ENCODE measurements around the gene SHC2. TPM values are rescaled to one million over a fixed set of nuclear protein-coding genes. Genes with fewer than 3 reads are reported as not detected.
A peak's percentile ranks its signal among the peaks of the same experiment; 100 is the strongest.

The SHC2 gene
- total RNA-seq, 1 experiment from 2014 or later, result 6.7 TPM

- CTCF ChIA-PET, result no interaction called here
- Histone ChIP-seq H3K9me3 (ENCODE audit: control insufficient read depth, insufficient read depth, low read depth, low read length) (no peaks in the 10 kb centered on the region), H3K27me3 (ENCODE audit: control insufficient read depth, insufficient read depth, low read length) (no peaks in the 10 kb centered on the region), H3K27ac (ENCODE audit: low read length) (no peak overlapping the region), H3K4me3 (ENCODE audit: low read depth in 2 of 2, low read length in 2 of 2) (no peak overlapping the region), H3K4me1 (ENCODE audit: control insufficient read depth, insufficient read depth, low read length) (peaks cover 16% of the 10 kb centered on the region; the same call in 1 of the 2 replicates), H3K36me3 (ENCODE audit: control insufficient read depth, insufficient read depth, low read length) (no peaks in the 10 kb centered on the region)
- no TSS peak for BruUV-seq (replicated peaks)
- in situ Hi-C loops (cut with HindIII; ENCODE audit: low pct_unique_long_range_greater_than_20kb, low sequenced_read_pairs), result no loop called here
- POLR2A ChIA-PET, result no interaction called here
- no peak for ATAC-seq
- intact Hi-C loops (cut with micrococcal nuclease; ENCODE audit: unreplicated experiment), result no loop called here
- no peak for DNase-seq (ENCODE audit: low read depth, low spot score)
- TF ChIP-seq, protein P1, sequence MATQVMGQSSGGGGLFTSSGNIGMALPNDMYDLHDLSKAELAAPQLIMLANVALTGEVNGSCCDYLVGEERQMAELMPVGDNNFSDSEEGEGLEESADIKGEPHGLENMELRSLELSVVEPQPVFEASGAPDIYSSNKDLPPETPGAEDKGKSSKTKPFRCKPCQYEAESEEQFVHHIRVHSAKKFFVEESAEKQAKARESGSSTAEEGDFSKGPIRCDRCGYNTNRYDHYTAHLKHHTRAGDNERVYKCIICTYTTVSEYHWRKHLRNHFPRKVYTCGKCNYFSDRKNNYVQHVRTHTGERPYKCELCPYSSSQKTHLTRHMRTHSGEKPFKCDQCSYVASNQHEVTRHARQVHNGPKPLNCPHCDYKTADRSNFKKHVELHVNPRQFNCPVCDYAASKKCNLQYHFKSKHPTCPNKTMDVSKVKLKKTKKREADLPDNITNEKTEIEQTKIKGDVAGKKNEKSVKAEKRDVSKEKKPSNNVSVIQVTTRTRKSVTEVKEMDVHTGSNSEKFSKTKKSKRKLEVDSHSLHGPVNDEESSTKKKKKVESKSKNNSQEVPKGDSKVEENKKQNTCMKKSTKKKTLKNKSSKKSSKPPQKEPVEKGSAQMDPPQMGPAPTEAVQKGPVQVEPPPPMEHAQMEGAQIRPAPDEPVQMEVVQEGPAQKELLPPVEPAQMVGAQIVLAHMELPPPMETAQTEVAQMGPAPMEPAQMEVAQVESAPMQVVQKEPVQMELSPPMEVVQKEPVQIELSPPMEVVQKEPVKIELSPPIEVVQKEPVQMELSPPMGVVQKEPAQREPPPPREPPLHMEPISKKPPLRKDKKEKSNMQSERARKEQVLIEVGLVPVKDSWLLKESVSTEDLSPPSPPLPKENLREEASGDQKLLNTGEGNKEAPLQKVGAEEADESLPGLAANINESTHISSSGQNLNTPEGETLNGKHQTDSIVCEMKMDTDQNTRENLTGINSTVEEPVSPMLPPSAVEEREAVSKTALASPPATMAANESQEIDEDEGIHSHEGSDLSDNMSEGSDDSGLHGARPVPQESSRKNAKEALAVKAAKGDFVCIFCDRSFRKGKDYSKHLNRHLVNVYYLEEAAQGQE (IDR thresholded peaks at IDR 0.05; ENCODE audit: insufficient read depth in 1 of 2, low read depth in 2 of 2, low read length in 1 of 2), result 0 out of 4 replicates have a peak, but pooled peaks of 1 of the 2 experiments have one; percentile 31
- no peak for TF ChIP-seq SIN3A (IDR thresholded peaks at IDR 0.05; ENCODE audit: borderline replicate concordance, insufficient read depth, low read depth, low read length)
Observed at GRCh38 chr19:403221-404027, 57.4 kb downstream of the SHC2 start.

DNA sequence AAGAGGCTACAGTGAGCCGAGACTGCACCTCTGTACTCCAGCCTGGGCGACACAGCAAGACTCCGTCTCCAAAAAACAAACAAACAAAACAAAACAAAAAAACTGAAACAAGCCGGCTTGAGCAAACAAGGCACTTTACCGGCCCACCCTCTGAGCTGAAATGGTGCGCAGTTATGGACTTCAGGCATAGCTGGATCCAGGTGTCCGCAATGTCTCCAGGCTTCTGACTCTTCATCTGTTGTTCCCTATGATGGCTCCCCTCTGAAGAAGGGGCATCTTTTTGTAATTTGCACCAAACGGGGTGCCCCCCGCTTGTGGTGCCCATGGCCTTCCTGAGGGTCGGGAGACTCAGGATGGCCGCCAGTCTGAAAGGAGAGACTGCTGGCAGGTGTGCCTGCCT is 58.0 kb downstream of the SHC2 start:
- no peak for ATAC-seq
- no TSS peak for BruUV-seq (replicated peaks)
- Histone ChIP-seq H3K27me3 (ENCODE audit: control insufficient read depth, insufficient read depth, low read length) (no peaks in the 10 kb centered on the region), H3K4me1 (ENCODE audit: control insufficient read depth, insufficient read depth, low read length) (peaks cover 16% of the 10 kb centered on the region; the same call in 1 of the 2 replicates), H3K36me3 (ENCODE audit: control insufficient read depth, insufficient read depth, low read length) (no peaks in the 10 kb centered on the region), H3K4me3 (ENCODE audit: low read depth in 2 of 2, low read length in 2 of 2) (no peak overlapping the region), H3K9me3 (ENCODE audit: control insufficient read depth, insufficient read depth, low read depth, low read length) (no peaks in the 10 kb centered on the region), H3K27ac (ENCODE audit: low read length) (no peak overlapping the region)
- DNase-seq (ENCODE audit: low read depth, low spot score), result no peak
- POLR2A ChIA-PET, result no interaction called here
- CTCF ChIA-PET, result no interaction called here
- in situ Hi-C loops (cut with HindIII; ENCODE audit: low pct_unique_long_range_greater_than_20kb, low sequenced_read_pairs) (no loop called here), intact Hi-C loops (cut with micrococcal nuclease; ENCODE audit: unreplicated experiment) (no loop called here)
- TF ChIP-seq, protein P1 (IDR thresholded peaks at IDR 0.05; ENCODE audit: insufficient read depth in 1 of 2, low read depth in 2 of 2, low read length in 1 of 2), result no peak
- TF ChIP-seq POLR2AphosphoS5 (IDR thresholded peaks at IDR 0.05; ENCODE audit: low read depth, low read length) (no peak), SIN3A (IDR thresholded peaks at IDR 0.05; ENCODE audit: borderline replicate concordance, insufficient read depth, low read depth, low read length) (no peak), TCF7L2 (IDR thresholded peaks at IDR 0.05; ENCODE audit: low read depth, low read length) (no peak)
- TF ChIP-seq, protein P2, sequence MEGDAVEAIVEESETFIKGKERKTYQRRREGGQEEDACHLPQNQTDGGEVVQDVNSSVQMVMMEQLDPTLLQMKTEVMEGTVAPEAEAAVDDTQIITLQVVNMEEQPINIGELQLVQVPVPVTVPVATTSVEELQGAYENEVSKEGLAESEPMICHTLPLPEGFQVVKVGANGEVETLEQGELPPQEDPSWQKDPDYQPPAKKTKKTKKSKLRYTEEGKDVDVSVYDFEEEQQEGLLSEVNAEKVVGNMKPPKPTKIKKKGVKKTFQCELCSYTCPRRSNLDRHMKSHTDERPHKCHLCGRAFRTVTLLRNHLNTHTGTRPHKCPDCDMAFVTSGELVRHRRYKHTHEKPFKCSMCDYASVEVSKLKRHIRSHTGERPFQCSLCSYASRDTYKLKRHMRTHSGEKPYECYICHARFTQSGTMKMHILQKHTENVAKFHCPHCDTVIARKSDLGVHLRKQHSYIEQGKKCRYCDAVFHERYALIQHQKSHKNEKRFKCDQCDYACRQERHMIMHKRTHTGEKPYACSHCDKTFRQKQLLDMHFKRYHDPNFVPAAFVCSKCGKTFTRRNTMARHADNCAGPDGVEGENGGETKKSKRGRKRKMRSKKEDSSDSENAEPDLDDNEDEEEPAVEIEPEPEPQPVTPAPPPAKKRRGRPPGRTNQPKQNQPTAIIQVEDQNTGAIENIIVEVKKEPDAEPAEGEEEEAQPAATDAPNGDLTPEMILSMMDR (IDR thresholded peaks at IDR 0.05), result no peak
